Keratinocyte (primary cell): ENCODE results near the gene GANC. TPM values are rescaled to one million over a fixed set of nuclear protein-coding genes. Genes with fewer than 3 reads are reported as not detected.

Source experiments
- DNase-seq: peaks from one replicate; pipeline ENCODE4 v3.0.0-alpha.2; 2011; ENCODE audit warnings: low read depth, missing footprints, low spot score
- FAIRE-seq: peaks from 2 replicates; lab custom pipeline; 2011; peaks lifted over from hg19 to GRCh38; lab: Jason Lieb, UNC
- H2AFZ ChIP-seq: 2 replicates; pipeline ENCODE4 v1.6.0; 2012; ENCODE audit warnings: low read length, control low read depth, inconsistent platforms; ENCODE audit not compliant: control insufficient read depth
- H3K27ac ChIP-seq: 2 replicates; pipeline ENCODE4 v1.5.1; 2011; ENCODE audit warnings: low read length; ENCODE audit not compliant: control insufficient read depth, insufficient read depth
- H3K27me3 ChIP-seq: 3 replicates; pipeline ENCODE4 v1.6.0; 2011; ENCODE audit warnings: low read length; ENCODE audit not compliant: control insufficient read depth, insufficient read depth; ENCODE audit errors: extremely low read depth
- H3K36me3 ChIP-seq, 2 experiments: 2 replicates in 1 of 2; 3 replicates in 1 of 2; pipeline ENCODE4 v1.5.1; 2011; ENCODE audit warnings: low read length in 2 of 2, mild to moderate bottlenecking in 1 of 2; ENCODE audit not compliant: control insufficient read depth in 2 of 2, insufficient read depth in 2 of 2; ENCODE audit errors: extremely low read depth in 1 of 2
- H3K4me1 ChIP-seq: 3 replicates; pipeline ENCODE4 v1.5.1; 2011; ENCODE audit warnings: low read length; ENCODE audit not compliant: control insufficient read depth, insufficient read depth; ENCODE audit errors: extremely low read depth
- H3K4me2 ChIP-seq: 3 replicates; pipeline ENCODE4 v1.6.0; 2011; ENCODE audit warnings: low read depth, low read length; ENCODE audit not compliant: control insufficient read depth, insufficient read depth; ENCODE audit errors: extremely low read depth
- H3K4me3 ChIP-seq, 3 experiments: fragments of 200-600 bp in 1 of 3; sonication (generic) in 1 of 3; 2 replicates in 2 of 3; 3 replicates in 1 of 3; pipeline ENCODE4 v1.5.1; 2011 to 2016; ENCODE audit warnings: low read length in 3 of 3, mild to moderate bottlenecking in 3 of 3, control low read depth in 2 of 3, inconsistent platforms in 1 of 3, low read depth in 1 of 3, mixed read lengths in 1 of 3, mixed run types in 1 of 3, moderate library complexity in 1 of 3; ENCODE audit not compliant: control insufficient read depth in 2 of 3, insufficient read depth in 2 of 3; ENCODE audit errors: extremely low read depth in 1 of 3
- H3K79me2 ChIP-seq: 2 replicates; pipeline ENCODE4 v1.6.0; 2012; ENCODE audit warnings: low read length; ENCODE audit not compliant: control insufficient read depth, insufficient read depth
- H3K9ac ChIP-seq: 3 replicates; pipeline ENCODE4 v1.6.0; 2011; ENCODE audit warnings: low read length; ENCODE audit not compliant: control insufficient read depth, insufficient read depth; ENCODE audit errors: extremely low read depth
- H3K9me1 ChIP-seq: 3 replicates; pipeline ENCODE4 v1.6.0; 2011; ENCODE audit warnings: low read length; ENCODE audit not compliant: control insufficient read depth, insufficient read depth; ENCODE audit errors: extremely low read depth
- H3K9me3 ChIP-seq: 2 replicates; pipeline ENCODE4 v1.5.1; 2012; ENCODE audit warnings: low read depth, low read length; ENCODE audit not compliant: control insufficient read depth
- H4K20me1 ChIP-seq: 3 replicates; pipeline ENCODE4 v1.6.0; 2011; ENCODE audit warnings: low read length; ENCODE audit not compliant: control insufficient read depth, insufficient read depth; ENCODE audit errors: extremely low read depth
- EZH2 ChIP-seq: IDR thresholded peaks from one replicate; pipeline ENCODE4 v1.6.1; 2012; ENCODE audit warnings: inconsistent platforms, mild to moderate bottlenecking, low read length, moderate library complexity
- dilution Hi-C: fragments of 300-500 bp; cut with MboI; formaldehyde crosslinking; loops from one replicate; pipeline ENCODE4 v1.7.0; 2020; ENCODE audit warnings: low sequenced_read_pairs; ENCODE audit not compliant: extremely low pct_ligation_motif_present
- polyA plus RNA-seq, 5 experiments: library from polyadenylated mRNA; depleted of rRNA in 3 of 5; stranded (reverse) in 3 of 5; stranded (forward) in 1 of 5; unstranded in 1 of 5; fragments of >200 nt; gene quantifications; 1 replicate in 1 of 5; 2 replicates in 3 of 5; 3 replicates in 1 of 5; pipeline versions ENCODE4 v1.2.1 to v1.2.3, GENCODE V29; 2011 to 2012; ENCODE audit warnings: missing spikeins in 2 of 5, low read depth in 1 of 5, low replicate concordance in 1 of 5
- TF ChIP-seq, protein P1 (sequence below), 3 experiments: IDR thresholded peaks in 1 of 3; conservative IDR thresholded peaks in 1 of 3; optimal IDR thresholded peaks in 1 of 3; 2 replicates in 2 of 3; 3 replicates in 1 of 3; pipeline versions ENCODE3 to v1.5.1; 2011; ENCODE audit warnings: low read length in 3 of 3, mild to moderate bottlenecking in 3 of 3, moderate library complexity in 2 of 3, control low read depth in 1 of 3, inconsistent platforms in 1 of 3; ENCODE audit not compliant: insufficient read depth in 2 of 3; ENCODE audit errors: extremely low read depth in 1 of 3

The GANC gene
- polyA plus RNA-seq, 1 donor (not counting 4 experiments of a cell fraction or from before 2014, with no cell fraction given): 46.2 TPM

DNA sequence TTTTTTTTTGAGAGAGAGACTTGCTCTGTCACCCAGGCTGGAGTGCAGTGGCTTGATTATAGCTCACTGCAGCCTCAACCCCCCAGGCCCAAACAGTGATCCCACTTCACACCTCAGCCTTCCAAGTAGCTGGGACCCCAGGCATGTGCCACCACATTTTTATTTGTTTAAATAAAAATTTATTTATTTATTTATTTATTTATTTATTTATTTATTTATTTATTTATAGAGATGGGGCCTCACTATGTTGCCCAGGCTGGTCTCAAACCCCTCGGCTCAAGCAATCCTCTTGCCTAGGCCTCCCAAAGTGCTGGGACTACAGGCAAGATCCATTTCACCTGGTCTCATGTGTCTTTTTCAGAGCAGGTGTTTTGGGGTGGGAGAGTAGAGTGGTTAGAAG lies 101.8 kb downstream of the GANC start:
- dilution Hi-C loops: no loop called here
- no peak overlapping the region for H3K9ac ChIP-seq
- no peaks in the 10 kb centered on the region for H3K27me3 ChIP-seq
- TF ChIP-seq, protein P1, sequence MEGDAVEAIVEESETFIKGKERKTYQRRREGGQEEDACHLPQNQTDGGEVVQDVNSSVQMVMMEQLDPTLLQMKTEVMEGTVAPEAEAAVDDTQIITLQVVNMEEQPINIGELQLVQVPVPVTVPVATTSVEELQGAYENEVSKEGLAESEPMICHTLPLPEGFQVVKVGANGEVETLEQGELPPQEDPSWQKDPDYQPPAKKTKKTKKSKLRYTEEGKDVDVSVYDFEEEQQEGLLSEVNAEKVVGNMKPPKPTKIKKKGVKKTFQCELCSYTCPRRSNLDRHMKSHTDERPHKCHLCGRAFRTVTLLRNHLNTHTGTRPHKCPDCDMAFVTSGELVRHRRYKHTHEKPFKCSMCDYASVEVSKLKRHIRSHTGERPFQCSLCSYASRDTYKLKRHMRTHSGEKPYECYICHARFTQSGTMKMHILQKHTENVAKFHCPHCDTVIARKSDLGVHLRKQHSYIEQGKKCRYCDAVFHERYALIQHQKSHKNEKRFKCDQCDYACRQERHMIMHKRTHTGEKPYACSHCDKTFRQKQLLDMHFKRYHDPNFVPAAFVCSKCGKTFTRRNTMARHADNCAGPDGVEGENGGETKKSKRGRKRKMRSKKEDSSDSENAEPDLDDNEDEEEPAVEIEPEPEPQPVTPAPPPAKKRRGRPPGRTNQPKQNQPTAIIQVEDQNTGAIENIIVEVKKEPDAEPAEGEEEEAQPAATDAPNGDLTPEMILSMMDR (optimal IDR thresholded peaks at IDR 0.05 in 1 of 3, IDR thresholded peaks at IDR 0.05 in 1 of 3, conservative IDR thresholded peaks at IDR 0.05 in 1 of 3; ENCODE audit: extremely low read depth in 1 of 3, insufficient read depth in 2 of 3, low read length in 3 of 3): no peak
- no peak for TF ChIP-seq EZH2
- H4K20me1 ChIP-seq: no peaks in the 10 kb centered on the region
- H3K9me3 ChIP-seq: no peaks in the 10 kb centered on the region
- FAIRE-seq (no peak), DNase-seq (no peak)
- no peaks in the 10 kb centered on the region for H3K9me1 ChIP-seq
- peaks cover 0 to 2% of the 10 kb centered on the region in 2 experiments for H3K36me3 ChIP-seq
- H3K4me2 ChIP-seq: no peak overlapping the region
- no peaks in the 10 kb centered on the region for H3K4me1 ChIP-seq
- H2AFZ ChIP-seq: no peak overlapping the region
- H3K79me2 ChIP-seq: no peaks in the 10 kb centered on the region
- no peak overlapping the region for H3K4me3 ChIP-seq
- no peak overlapping the region for H3K27ac ChIP-seq

DNA sequence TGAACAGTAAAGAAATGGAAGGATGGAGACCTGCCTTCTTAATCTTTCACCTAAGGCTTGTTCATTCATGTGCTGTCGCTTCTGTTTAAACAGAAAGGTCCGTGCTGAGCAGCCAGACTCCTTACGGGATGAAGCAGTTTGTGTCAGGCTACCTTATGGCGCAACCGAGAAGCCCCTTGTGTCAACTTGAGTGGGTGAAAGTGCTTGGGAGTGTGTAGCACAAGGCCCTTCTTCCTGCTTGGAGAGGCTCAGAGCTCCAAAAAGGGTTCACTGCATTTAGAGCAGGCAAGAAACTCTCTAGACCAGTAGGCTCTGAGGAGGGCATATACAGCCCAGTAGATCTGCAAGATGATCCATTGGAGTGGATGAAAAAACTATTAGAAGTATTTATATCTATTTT lies 102.3 kb downstream of the GANC start:
- Histone ChIP-seq H3K4me3 (no peak overlapping the region), H2AFZ (no peak overlapping the region), H3K27ac (no peak overlapping the region), H3K9ac (no peak overlapping the region), H3K9me3 (no peaks in the 10 kb centered on the region), H3K79me2 (no peaks in the 10 kb centered on the region), H3K36me3 (peaks cover 0 to 2% of the 10 kb centered on the region in 2 experiments), H3K4me2 (no peak overlapping the region), H3K27me3 (no peaks in the 10 kb centered on the region), H4K20me1 (no peaks in the 10 kb centered on the region), H3K4me1 (no peaks in the 10 kb centered on the region), H3K9me1 (no peaks in the 10 kb centered on the region)
- no peak for DNase-seq
- TF ChIP-seq, protein P1 (optimal IDR thresholded peaks at IDR 0.05 in 1 of 3, IDR thresholded peaks at IDR 0.05 in 1 of 3, conservative IDR thresholded peaks at IDR 0.05 in 1 of 3; ENCODE audit: extremely low read depth in 1 of 3, insufficient read depth in 2 of 3, low read length in 3 of 3): no peak
- TF ChIP-seq EZH2: no peak
- dilution Hi-C loops: no loop called here
- FAIRE-seq: no peak
